HG03066 (cell line): Measurements from ENCODE around the gene ADAMTS14.
"Not testable (repeated sequence)": the region's sequence is repeated elsewhere in the genome, so short reads cannot be mapped to it uniquely, and the experiment has no call there.

Source experiments
- ATAC-seq: cut with Tn5 transposase; IDR thresholded peaks from one replicate; pipeline ENCODE4 v1.9.1; 2021; ENCODE audit warnings: low read depth; ENCODE audit not compliant: unreplicated experiment

ADAMTS14 gene

DNA sequence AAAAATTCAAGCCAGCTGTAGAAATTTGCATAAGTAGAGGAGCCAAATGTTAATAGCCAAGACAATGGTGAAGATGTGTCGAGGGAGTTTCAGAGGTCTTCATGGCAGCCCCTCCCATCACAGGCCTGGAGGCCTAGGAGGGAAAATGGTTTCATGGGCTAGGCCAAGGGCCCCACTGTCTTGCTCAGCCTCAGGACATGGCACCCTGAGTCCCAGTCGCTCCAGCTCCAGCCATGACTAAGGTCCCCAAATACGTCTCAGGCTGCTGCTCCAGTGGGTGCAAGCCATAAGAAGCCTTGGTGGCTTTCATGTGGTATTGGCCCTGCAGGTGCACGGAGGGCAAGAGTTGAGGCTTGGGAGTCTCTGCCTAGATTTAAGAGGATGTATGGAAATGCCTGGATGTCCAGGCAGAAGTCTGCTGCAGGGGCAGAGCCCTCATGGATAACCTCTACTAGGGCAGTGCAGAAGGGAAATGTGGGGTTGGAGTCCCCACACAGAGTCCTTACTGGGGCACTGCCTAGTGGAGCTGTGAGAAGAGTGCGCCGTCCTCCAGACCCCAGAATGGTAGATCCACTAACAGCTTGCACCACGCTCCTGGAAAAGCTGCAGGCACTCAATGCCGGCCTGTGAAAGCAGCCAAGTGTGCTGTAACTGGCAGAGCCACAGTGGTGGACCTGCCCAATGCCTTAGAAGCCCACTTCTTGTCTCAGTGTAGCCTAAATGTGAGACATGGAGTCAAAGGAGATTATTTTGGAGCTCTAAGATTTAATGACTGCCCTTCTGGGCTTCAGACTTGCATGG, 93.7 kb downstream of the ADAMTS14 start:
- no peak for ATAC-seq

DNA sequence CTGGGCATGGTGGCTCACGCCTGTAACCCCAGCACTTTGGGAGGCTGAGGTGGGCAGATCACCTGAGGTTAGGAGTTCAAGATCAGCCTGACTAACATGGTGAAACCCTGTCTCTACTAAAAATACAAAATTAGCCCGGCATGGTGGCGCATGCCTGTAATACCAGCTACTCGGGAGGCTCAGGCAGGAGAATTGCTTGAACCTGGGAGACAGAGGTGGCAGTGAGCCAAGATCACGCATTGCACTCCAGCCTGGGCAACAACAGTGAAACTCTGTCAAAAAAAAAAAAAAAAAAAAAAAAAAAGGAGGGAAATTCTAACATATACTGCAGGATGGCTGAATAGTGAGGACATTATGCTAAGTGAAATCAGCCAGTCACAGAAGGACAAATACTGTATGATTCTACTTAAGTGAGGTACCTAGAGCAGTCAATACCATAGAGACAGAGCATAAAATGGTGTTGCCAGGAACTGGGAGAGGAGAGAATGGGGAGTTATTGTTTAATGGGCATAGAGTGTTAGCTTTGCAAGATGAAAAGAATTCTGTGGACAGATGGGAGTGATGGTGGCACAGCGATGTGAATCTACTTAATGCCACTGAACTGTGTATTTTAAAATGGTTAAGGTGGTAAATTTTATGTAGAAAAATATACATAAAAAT, 95.8 kb downstream of the ADAMTS14 start:
- ATAC-seq: not testable (repeated sequence)

DNA sequence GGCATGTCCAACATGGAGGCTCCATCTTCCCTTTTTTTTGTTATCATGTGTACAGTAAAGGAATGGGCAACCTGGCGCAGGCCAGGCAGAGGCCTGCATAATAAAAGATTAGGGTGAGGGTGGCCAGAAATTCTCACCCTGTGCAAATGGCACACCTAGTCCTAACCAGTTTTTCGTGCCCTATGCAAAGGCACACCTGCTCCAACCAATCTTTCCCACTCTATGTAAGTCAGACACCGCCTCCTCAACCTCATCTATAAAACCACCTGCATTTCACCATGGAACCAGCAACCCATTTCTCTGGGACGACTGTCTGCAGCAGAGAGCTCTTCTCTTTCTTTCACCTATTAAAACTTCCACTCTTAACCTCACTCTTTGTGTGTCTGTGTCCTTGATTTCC, 96.8 kb downstream of the ADAMTS14 start:
- ATAC-seq: no peak

DNA sequence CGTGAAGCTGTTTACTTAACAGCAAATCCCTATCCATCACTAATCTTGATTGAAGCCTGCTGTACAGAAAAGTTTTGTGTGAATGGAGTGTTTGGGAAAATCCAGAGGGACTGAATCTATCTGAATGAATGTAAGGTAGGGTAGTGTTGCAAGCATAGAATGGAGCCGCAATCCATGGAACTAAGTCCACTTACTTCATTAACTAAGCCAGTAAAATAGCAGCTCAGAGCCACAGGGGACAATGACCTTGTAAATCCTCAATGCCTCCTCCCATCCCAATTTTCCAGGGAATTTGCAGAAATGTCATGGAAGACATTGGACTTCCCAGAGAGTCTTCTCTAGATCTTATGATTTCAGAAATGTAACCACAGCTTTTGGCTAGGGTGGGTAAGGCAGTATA, 97.7 kb downstream of the ADAMTS14 start:
- ATAC-seq: no peak

DNA sequence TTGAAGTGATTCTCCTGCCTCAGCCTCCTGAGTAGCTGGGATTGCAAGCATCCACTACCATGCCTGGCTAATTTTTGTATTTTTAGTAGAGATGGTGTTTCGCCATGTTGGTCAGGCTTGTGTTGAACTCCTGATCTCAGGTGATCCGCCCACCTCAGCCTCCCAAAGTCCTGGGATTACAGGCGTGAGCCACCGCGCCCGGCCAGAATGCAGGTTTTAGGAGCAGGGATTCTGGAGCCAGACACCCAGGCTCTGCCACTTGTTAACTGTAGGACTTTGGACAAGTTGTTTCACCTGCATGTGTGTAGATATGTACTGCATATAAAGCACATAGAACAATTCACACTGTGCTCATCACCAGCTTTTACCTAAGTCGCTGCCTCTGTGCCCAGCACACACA, 98.2 kb downstream of the ADAMTS14 start:
- ATAC-seq: not testable (repeated sequence)

DNA sequence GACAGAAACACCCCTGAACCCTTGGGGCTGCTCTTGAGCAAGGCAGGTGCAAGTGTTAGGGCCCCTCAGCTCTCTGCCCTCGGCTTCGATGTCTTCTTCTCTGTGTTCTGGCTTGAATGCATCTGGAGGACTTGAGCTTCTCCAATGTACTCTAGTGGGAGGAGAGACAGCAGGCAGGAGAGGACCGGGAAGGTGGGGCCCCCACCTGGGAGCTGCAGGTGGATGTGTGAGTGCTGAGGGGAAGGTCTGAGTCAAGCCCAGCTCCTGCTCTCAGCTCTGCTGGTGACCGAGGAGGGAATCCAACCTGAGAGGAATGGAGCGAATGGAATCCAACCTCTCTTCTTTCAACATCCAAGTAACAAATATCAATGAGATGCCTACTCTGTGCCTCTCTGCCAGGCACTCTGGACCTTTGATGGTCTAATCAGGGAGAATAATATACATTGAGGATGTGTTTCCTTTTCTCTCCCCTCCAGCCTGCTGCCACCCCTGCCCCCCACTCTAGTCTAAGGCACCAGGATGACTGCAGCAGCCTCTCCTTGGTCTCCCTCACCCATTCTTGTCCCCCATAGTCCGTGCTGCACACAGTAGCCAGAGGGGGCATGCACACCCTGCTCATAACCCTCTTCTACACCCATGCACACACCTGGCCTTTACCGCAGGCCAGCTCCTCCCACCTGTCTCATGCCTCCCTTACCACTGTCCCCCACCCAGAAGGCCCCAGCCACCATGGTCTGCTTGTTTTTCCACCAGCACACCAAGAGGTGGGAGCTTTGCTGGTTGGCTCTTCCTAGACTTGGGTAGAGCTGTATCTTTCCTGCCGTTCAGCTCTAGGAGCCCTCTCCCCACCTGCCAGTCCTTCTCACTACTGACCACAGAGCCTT, 99.2 kb downstream of the ADAMTS14 start:
- no peak for ATAC-seq

DNA sequence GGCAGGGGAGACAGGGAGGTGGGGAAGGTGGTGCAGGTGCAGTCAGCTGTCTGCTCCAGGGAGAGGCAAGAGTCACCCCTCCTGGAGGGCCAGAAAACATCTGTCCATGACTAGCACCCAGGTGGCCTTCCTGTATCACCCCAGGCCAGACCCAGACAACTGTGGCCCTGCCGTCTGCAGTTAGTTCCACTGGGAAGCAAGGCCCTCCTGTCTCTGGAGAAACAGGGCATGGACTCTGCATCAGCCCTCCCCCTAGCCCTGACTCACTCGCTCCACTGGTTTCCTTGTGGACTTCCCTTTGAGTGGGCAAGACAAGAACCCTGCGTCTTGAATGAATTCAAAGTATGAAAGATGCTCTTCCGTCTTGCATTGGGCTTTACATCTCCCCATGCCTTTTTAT, 100.3 kb downstream of the ADAMTS14 start:
- no peak for ATAC-seq

DNA sequence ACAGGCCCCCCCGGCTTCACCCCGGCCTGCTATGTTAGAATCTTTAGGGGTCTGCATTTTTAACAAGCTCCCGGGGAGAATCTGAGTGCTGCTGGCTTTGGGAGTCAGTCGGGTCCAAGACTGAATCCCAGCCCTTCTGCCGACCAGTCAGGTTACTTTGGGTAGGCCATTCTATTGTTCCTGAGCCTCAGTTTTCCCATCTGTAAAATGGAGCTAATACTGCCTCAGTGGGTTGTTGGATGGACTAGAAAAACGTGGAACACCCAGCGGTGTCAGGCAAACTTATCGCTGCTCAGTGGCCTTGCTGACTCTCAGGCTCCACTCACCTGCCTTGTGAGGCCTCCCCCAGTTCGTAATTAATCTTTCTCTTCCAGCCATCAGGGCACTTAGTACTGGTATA, 101.2 kb downstream of the ADAMTS14 start:
- ATAC-seq: no peak

DNA sequence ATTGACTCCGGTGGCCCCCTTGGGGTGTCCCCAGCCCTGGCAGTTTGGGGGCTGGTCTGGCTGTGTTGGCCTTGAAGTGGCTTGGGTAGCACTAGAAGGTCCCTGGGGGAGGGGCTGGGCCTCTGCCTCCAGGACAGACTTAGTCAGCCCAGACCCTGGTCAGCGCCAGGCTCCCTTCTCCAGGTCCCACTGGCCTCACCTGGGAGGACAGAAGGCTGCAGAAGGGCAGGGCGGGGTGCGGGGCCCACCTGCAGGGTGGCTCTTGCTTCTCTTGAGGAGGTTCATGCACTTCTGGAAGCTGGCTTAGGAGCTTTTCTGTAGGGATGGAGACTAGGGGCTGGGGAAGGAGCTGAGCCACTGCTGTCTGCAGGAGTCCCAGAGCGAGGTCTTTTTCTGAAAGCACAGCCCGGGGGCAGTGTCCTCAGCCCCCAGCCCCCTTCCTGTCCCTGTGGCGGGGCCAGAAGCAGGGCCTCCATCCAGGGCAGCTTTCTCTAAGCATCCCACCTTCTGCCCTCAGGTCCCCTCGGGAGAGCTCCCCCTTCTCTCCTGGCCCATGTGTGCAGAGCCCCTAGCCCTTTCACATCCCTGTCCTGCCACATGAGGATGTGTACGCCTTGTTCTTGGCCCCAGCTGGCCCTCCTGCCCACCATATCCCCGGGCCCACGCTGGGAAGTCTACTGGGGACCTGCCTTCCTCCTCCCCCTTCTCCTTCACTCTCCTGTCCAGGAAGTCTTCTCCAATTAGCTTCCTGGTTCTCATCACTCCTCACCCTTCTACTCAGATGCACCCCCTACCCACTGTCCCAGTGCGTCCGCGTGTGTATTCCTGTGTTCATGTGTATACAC, 101.9 kb downstream of the ADAMTS14 start:
- ATAC-seq: no peak

DNA sequence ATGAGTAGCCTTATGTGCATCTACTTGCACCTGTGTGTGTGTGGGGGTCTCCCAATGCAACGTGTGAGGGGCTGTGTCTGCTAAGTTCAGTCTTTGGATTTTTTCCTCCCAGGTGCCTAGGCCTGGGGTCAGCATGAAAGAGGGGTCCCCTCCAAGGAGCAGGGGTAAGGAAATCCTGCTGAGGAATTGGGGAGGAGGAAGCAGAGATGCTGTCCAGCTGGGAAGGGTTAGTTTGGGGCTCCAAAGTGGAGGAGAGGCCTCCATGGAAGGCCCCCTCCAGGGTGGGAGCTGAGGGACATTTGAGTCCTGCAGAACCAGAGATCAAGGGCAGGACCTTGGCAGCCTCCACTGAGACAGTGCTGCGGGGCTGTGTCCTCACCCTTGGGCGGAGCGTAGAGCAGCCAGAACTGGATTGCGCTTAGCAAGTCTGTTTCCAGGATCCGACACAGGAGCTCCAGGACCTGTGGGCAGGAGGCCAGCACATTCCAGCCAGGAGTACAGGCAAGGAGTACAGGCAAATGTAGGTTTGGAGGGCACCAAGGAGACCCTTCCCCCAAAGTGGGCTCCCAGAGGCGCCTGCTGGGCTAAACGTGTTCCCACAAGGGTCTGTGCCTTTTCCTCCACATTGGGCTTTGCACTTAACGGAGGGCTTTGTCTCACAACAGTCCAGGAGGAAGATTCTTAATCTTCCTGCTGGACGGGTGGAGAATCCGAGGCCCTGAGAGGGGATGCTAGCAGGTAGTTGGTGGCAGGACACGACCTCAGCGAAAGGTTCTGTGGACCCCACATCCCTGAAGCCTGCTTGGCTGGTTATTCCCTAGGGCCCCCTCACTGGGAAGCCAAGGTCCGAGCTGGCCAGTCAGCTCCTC, 102.7 kb downstream of the ADAMTS14 start:
- ATAC-seq: no peak

DNA sequence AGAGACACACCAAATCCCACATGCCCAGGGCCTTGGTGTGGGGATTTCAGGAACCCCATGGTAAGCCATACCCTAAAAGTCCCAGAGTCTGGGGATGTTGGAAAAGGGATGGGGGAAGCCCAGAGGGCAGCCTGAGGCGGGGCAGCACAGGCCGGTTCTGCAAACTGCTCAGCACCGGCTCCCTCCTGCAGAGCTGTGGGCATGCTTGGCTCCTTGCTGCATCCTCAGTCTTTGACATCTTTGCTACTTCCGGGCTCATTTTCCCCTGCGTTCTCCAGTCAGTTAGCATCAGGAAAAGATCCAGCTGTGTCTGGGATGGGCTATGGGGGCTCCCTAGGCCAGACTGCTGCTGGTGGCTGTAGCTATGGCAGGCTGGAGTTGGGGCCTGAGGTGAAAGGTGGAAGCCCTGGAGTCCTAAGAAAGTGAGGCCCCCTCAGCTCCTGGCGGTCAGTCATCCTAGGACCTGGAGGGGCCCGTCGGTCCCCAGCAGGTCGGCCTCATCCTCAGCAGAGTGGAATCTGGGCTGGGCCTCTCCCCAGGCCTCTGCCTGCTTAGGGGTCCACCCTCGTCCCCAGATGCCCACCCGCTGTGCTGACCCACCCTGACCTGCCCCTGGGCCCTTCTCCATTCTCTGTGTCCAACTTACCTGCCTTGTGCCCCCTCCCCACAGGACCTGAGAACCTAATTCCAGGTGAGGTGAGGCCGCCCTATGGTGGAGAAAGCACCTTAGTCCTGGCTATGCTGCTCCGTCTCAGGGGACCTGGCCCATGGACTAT, 103.6 kb downstream of the ADAMTS14 start:
- no peak for ATAC-seq

DNA sequence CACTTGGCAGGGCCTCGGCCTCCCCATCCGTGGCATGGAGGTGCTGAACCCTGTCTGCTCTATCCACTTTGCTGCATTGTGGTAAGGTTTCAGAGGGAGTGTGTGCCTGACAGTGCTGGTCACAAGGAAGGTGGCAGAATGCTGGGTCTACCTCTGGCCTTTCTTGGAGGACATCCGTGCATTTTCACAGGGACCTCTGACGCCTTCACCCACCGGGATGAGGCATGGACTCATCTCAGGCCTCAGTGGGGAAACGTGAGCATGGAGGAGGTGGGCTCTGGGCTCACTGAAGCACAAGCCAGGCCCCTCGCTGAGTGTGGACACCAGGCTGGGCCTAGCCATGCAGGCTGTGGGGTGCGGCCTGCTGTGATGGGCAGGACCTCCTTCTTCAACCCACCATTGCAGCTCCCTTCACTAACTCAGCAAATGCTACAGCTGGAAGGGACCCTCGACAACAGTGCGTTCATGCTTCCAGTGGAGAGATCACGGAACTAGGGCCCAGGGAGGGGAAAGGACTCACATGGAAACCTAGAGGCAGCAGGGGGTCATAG, 104.2 kb downstream of the ADAMTS14 start:
- no peak for ATAC-seq

DNA sequence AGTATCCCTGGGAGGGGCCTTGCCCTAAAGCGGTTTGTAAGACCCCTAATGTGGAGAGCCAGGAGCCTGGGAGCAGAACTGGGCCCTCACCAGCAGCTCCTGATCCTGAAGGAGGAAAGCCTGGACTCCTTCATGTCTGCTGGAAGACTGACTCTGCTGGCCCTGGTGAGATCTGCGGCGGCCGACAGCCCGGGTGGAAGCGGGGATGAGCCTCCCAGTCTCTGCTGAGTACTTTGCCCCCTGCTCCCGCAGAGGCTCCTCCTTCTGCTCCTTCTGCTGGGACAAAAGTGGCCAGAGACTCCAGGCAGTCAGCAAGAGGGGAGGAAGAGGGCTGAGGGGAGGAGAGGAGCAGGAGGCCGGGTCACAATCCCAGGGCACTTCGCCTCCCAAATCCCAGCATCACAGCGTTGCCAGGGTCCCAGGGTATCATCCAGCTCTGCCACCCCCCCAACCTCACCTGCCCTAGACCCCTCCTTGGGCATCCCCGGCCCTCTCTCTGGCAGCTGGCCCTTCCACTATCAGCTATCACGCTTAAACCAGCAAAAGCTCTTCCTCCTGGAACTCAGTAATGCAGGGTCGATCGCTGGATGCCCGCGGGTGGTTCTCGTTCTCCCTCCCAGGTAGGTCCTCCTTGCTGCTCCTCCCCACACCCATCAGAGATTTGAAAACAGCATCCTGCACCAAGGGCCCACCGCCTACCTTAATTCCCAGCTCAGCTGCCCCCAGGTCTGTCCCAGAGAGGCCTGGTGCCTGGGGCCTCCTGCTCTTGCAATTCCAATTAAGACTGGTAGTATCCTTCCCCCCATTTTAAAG, 105.0 kb downstream of the ADAMTS14 start:
- ATAC-seq: no peak

DNA sequence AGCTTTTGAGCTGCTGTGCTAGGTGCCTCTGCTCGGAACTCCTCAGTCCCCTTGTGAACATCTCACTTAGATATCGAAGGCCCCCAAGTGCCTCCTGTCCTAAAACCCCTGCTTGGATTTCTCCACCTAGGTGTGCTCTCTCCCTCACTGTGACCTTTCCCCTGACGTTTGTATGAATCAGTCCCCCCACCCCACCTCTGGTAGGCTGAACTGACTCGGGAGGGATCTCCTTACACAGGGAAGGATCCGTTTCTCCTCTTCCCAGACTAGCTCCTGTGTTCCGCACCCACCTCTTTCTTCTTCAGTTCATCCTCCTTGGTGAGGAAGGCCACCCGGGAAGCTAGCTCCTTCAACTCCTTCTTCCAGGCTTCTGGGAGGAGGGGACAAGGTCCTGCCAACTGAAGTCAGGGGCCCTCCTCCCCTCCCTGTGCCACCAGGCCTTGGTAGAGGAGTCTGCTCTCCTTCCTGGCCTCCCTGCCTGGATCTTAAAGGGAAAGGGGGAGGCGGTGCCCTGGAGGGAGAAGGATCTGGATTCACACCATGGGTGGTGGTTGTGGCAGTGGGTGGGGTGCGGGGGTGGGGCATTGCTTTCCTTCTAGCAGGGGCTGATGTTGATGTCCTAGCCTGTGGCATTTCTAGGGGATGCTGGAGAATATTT, 106.1 kb downstream of the ADAMTS14 start:
- ATAC-seq: no peak

DNA sequence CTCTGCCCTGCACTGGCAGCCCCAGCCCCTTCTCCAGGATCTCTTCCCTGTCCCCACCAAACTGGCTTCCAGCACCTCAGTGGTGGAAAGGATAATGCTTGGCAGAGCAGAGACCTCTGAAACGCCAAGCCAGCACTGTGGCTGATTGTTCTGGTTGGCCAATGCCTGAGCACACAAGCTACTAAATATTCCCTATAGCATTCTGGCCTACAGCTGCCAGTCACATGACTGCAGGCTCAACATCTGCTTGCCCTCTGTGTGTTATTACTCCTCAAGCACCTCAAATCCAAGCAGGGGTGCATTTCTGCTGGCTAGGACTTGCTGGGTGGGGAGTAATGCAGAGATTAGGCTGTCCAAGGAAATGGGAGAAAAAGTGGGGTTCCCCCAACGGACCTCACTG, 106.8 kb downstream of the ADAMTS14 start:
- ATAC-seq: no peak

DNA sequence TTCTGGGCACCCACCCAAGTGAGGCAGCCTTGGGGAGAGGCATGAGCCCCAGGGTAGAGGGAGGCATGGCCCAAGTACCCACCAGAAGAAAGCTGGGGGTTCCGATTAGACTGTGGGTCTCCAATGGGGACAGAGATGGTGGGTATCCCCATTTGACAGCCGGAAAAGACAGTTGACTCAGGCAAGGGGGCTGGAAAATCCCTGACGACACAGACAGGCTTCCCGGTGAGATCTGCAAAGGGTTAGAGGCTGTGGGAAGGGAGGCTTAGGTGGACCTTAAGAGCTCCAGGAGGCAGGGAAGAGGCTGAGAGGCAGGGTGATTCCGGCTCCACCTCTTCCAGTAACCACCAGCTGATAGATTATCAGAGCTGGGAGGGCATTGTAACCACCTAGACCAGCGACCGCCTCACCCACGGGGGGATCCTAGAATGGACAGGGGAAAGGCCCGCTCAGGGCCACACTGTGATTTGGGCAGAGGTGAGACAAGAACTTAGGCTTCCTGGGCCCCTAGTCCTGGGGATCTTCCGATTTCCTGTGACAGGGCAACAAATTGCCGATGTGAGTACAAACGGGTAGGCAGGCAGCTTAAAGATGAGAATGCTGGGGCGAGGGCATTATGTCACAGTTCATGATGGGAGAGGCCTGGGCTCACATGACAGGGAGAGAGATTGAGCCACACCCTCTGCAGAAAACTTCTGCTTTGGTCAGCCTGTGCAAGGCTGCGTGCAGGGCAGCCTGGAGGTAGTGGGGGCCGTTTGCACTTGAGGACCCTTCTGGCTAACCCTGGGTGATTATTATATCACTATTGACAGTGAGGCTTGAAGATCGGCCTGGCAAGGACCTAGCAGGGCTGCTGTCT, 107.4 kb downstream of the ADAMTS14 start:
- ATAC-seq: no peak
